Epithelial cell of proximal tubule (primary cell): ENCODE results near the gene TNIK. TPM values are rescaled to one million over a fixed set of nuclear protein-coding genes. Genes with fewer than 3 reads are reported as not detected.
A peak's percentile ranks its signal among the peaks of the same experiment; 100 is the strongest.

ENCODE experiments used
- DNase-seq: peaks from one replicate; pipeline ENCODE4 v3.0.0-alpha.2; 2011; ENCODE audit warnings: low read depth
- H3K4me3 ChIP-seq: 2 replicates; pipeline ENCODE4 v1.5.1; 2011; ENCODE audit warnings: low read depth, mild to moderate bottlenecking, low read length
- total RNA-seq: library from RNA; depleted of rRNA; stranded (reverse); fragments of >200 nt; gene quantifications from 2 replicates; pipeline ENCODE4 v1.2.3, GENCODE V29; 2015
- TF ChIP-seq, protein P1 (sequence below): conservative IDR thresholded peaks from 2 replicates; pipeline ENCODE4 v1.5.1; 2012; ENCODE audit warnings: low read depth, mild to moderate bottlenecking, low read length

TNIK gene
- total RNA-seq, 1 donor from 2014 or later = 11.8 TPM

DNA sequence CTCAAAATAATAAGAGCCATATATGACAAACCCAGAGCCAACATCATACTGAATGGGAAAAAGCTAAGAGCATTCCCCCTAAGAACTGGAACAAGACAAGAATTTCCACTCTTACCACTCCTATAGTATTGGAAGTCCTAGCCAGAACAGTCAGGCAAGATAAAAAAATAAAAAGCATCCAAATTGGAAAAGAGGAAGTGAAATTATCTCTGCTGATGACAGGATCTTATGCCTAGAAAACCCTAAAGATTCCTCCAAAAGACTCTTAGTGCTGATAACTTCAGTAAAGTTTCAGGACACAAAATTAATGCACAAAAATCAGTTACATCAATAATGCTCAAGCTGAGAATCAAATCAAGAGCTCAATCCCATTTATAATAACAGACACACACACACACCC lies 387.8 kb downstream of the TNIK start:
- TF ChIP-seq, protein P1, sequence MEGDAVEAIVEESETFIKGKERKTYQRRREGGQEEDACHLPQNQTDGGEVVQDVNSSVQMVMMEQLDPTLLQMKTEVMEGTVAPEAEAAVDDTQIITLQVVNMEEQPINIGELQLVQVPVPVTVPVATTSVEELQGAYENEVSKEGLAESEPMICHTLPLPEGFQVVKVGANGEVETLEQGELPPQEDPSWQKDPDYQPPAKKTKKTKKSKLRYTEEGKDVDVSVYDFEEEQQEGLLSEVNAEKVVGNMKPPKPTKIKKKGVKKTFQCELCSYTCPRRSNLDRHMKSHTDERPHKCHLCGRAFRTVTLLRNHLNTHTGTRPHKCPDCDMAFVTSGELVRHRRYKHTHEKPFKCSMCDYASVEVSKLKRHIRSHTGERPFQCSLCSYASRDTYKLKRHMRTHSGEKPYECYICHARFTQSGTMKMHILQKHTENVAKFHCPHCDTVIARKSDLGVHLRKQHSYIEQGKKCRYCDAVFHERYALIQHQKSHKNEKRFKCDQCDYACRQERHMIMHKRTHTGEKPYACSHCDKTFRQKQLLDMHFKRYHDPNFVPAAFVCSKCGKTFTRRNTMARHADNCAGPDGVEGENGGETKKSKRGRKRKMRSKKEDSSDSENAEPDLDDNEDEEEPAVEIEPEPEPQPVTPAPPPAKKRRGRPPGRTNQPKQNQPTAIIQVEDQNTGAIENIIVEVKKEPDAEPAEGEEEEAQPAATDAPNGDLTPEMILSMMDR = no peak
- DNase-seq = no peak
- H3K4me3 ChIP-seq = no peak overlapping the region

DNA sequence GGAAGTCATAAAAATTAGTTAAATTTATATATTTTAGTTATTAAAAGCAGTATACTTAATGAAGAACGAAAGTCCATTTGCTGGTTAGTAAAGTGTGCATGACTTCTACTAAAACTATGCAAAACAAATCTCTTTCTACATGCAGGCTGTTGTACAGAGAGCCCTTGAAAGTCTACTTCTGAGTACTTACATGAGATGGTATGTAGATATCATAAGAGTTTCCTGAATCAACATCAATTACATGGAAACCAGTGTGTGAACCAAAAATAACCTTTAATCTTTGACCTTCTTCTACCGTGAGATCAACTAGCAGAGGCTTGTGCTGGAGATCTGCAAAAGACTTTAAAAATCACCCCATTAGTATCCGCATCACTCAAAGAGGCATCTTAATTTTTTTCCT lies 391.5 kb downstream of the TNIK start:
- no peak overlapping the region for H3K4me3 ChIP-seq
- TF ChIP-seq, protein P1 = no peak
- DNase-seq = no peak

DNA sequence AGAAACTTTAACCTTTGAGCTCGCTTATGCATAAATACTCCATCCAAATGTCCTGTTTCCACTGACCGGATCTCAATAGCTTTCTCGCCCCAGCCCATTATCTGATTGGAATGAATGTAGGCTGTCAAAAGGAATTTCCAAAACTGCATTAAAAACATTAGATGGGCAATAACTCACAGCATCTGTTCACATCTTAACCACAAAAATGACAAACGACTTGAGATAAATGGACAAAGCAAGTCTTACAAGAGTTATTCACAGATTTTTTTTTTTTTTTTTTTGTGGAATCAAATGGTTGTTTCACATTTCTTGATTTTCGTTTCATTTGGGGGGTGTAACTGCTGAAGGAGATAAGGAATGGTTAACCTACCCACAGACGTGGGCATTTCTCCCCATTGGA lies 394.0 kb downstream of the TNIK start:
- no peak overlapping the region for H3K4me3 ChIP-seq
- no peak for DNase-seq
- TF ChIP-seq, protein P1 = no peak

DNA sequence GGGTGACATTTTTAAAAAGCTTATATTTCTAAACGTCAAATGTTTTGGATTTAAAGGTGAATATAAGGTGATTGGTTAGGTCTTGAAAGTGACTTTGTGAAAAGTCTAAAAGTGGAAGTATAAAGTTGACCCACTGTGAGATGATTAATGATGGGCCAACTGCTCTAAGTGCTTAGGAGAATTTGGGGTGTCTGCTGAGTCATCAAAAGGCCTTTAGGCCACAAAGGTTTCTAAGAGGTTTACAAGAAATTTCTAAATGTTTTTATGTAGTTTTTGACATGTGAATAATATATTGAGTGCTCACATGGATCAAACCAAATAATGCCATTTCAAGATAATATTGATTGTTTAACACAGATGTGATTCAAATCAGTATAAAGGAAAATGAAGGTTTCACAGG lies 394.5 kb downstream of the TNIK start:
- no peak overlapping the region for H3K4me3 ChIP-seq
- TF ChIP-seq, protein P1 = no peak
- DNase-seq = no peak

DNA sequence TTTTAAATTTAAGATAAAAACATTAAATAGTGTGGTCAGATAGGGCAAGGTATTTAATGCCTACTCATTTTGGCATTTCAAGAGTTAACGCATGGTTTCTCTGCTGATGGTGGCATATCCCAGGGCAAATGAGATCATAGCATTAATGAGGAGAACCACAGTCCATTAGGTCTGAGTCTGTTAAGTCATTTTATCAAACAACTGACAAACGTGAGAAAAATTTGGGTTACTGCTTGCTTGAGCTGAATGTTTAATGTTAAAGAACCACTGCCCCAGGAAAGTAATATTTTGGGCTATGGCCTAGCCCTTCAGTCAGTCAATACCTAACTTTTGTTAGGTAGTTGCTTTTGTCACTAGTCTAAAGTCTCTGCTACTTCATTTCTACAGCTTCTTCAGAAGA lies 395.7 kb downstream of the TNIK start:
- peak; percentile 48 for DNase-seq
- H3K4me3 ChIP-seq = no peak overlapping the region
- TF ChIP-seq, protein P1 = no peak

DNA sequence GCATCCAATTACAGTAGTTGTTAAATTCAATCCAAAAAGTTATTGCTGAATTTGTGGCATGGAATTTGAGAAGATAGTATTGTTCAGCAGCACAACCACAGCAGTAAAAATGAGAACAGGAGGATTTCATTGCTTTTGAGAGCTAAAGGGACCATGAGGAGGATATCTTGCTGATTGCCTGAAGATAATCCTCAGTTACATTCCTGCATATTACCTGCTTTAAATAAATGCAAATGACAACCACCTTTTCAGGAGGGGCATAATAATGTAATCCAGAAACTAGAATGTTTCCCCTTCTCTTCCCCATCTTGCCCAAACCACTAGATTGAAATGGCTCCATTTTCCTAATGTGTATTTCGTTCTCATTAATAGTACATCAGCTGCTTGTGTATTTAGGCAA lies 398.5 kb downstream of the TNIK start:
- no peak for DNase-seq
- TF ChIP-seq, protein P1 = no peak

DNA sequence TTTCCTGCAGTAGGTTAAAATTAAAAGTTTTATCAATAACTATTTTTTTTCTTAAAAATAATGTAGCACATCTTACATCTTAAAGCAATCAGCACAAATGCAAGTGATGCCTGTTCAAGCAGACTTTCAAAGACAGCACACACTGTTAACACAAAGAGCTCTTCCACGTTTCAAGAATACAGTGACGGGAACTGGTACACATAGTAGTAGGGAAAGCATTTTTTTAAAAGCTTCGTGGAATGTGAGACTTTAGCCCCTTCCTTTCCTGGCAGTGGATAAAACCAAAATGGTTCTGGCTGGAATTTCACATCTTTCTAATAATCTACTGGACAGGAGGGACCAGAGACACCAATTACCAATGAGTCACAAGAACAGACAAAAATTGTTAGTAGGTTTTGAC lies 400.2 kb downstream of the TNIK start:
- no peak for DNase-seq
- TF ChIP-seq, protein P1 = no peak
- no peak overlapping the region for H3K4me3 ChIP-seq

More for the DNA sequence above, 398.5 kb downstream of the TNIK start:
- H3K4me3 ChIP-seq = no peak overlapping the region
